ENCODE data around the gene CYB5R2.

DNA sequence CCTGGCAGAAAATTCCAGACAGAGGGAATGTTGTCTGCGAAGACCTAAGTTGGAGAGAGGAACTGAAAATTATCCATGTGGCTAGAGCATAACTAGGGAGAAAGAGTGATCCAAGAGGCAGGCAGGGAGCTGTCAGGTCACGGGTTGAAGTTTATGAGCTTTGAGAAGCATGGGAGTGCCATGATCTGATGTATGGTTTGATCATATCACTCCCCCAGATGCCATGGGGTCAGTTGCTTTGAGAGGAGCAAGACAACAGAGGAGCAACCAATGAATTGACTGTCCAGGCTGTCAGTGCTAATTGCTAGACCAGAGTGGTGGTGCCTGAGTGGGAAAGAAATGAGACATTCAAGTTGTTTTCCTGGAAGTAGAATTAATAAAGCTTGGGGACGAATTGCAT is 54.0 kb downstream of the CYB5R2 start:
- no peak for TF ChIP-seq POLR2AphosphoS5 (IDR thresholded peaks at IDR 0.05; ENCODE audit: low read depth)
- no peak for TF ChIP-seq CTCF (conservative IDR thresholded peaks at IDR 0.05; ENCODE audit: low read depth in 2 of 2)
- TF ChIP-seq EZH2 (IDR thresholded peaks at IDR 0.05; ENCODE audit: low read depth, unreplicated experiment) = no peak
- TF ChIP-seq CREB1 (CRISPR knock-in tag; IDR thresholded peaks at IDR 0.05; ENCODE audit: low read depth) = no peak
- TF ChIP-seq REST (IDR thresholded peaks at IDR 0.05; ENCODE audit: unreplicated experiment) = no peak
